Measurements from ENCODE around the gene RAB1B. TPM values are rescaled to one million over a fixed set of nuclear protein-coding genes. Genes with fewer than 3 reads are reported as not detected.

The RAB1B gene
- total RNA-seq: 28.9 TPM

DNA sequence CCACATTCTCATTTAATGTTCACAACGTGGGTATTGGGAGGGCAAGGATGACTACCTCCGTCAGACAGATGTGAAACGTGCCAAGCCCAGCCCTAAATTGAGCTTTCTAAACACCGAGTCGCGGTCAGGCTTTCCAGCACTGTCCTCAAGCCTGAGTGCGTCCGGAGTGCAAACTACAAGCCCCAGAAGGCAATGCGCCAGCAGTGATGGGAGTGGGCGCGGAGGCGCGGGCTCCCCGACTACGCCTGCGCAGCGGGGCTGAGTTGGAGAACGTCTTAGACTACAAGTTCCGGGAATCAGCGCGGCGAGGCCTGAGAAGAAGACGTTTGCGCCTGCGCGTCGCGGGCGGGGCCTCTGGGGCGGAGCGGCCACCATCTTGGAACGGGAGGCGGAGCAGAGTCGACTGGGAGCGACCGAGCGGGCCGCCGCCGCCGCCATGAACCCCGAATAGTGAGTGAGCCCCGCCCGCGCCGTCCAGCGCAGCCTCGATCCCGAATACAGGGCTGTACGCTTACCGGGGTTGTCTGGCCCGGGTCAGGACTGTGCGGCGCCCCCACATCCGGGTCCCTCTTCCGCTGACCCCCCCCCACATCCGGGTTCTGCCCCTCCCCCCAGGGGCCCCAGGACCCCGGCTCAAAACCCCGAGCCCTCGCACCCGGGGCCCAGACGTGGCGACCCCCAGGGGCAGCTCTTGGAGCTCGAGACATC is at the start of gene RAB1B:
RAB1B (plus strand) TSS at position 396 of the 708 bp plus-strand sequence; CDS start at position 437, 41 bp downstream.
- peak; percentile 98 for DNase-seq

DNA sequence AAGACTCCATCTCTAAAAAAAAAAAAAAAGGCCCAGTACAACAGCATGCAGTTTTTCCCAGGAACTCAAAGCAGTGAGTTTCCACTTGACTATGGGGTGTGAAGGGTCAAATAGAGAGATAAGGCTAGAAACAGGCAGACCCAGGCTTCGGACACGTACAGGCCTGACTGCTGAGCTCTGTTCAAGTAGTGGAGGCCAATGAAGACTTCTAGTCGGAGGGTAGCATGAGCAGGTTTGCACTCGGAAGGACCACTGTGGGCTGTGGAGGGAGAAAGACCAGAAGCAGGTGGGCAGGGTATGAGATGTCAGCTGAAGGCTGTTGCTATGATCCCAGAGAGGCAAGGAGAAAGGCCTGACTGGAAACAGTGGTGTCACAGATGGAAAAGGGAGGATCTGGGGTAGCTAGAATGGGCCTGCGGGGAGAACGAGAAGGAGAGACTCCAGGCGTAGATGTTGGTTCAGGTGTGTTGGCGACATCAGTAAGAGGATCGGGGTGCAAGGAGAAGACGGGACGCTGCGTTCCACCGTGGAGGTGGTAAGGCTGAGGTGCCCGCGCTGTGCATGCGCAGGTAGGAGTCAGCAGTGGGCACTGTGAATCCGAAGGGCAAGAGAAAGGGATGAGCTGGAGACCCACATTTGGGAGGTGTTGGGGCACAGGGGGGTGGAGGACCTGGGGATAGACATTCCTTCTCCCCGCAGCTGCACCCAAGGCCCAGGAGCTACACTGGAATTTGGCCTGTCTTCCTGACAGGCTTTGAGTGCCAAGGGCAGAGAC is 49.4 kb upstream of the RAB1B start:
- DNase-seq: no peak

DNA sequence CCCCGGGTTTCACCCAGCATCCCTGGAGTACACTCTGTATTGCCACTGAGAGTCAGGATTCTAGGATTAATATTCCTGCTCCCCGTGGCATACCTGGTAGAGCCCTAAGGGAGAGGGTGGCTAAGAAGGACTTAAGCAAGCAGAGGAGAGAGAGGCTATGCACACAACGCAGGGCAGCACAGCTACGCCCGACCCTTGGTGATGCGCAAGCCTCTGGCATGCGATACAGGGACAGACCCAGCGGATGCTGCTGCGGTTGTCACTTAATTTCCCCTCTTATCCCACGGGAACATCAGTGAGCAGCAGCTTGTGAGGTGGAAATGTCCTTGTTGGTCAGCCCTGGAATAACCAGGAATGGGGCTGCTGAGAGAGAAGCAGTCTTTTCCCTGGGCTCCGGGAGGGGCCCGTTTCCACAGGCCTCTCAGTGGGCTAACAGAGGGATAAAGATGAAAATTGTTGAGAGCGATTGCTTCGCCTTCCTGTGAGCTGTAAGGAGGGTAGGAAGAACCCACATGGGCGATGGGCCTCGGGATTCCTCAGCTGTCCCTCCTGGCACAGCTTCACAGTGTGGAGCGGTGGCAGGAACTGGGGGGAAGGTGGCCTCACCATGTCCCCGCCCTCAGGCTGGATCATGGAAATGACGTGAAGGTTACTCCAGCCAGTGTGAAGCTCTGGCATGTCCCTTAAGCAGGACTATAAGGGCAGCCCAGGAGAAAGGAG is 48.4 kb upstream of the RAB1B start:
- DNase-seq: no peak

DNA sequence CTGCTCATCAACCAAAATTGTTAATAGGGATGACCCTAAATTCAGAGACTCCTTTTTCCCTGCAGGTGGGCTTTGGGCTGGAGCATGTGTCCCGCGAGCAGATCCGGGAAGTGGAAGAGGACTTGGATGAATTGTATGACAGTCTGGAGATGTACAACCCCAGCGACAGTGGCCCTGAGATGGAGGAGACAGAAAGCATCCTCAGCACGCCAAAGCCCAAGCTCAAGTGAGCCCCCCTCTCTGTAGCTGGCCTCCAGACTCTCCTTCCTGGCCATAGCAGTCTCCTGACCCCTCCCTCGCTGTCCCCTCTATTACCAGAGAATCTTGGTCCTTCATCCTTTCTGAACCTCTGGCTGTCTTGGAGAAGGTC is 47.9 kb upstream of the RAB1B start:
- DNase-seq: no peak

DNA sequence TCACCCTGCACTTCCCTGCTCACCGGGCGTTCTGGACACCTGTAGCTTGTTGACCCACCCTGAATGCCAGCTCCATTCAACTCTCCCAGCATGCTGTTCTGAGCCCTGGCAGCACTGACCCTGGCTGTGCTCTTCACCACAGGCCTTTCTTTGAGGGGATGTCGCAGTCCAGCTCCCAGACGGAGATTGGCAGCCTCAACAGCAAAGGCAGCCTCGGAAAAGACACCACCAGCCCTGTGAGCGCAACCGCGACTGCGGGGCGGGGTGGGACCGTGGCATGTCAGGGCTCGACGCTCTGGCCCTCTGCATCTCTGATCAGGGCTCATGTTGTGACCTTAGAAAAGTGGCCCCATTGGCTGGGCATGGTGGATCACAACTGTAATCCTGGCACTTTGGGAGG is 47.4 kb upstream of the RAB1B start:
- no peak for DNase-seq

DNA sequence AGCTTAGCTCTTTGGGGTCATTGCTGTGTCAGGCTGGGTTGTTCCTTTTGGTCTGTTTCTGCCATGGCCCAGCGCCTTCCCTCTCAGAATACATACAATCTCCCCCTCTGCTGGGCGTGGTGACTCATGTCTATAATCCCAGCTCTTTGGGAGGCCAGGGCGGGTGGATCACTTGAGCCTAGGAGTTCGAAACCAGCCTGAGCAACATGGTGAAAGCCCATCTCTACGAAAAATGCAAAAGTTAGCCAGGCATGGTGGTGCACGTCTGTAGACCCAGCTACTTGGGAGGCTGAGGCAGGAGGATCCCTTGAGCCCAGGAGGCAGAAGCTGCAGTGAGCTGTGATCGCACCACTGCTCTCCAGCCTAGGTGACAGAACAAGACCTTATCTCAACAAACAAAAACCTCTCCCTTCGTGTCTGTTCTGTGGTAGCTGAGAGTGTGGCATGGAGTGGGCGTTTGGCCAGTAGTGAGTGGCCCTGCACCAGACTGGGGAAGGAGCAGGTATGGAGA is 46.7 kb upstream of the RAB1B start:
- no peak for DNase-seq

DNA sequence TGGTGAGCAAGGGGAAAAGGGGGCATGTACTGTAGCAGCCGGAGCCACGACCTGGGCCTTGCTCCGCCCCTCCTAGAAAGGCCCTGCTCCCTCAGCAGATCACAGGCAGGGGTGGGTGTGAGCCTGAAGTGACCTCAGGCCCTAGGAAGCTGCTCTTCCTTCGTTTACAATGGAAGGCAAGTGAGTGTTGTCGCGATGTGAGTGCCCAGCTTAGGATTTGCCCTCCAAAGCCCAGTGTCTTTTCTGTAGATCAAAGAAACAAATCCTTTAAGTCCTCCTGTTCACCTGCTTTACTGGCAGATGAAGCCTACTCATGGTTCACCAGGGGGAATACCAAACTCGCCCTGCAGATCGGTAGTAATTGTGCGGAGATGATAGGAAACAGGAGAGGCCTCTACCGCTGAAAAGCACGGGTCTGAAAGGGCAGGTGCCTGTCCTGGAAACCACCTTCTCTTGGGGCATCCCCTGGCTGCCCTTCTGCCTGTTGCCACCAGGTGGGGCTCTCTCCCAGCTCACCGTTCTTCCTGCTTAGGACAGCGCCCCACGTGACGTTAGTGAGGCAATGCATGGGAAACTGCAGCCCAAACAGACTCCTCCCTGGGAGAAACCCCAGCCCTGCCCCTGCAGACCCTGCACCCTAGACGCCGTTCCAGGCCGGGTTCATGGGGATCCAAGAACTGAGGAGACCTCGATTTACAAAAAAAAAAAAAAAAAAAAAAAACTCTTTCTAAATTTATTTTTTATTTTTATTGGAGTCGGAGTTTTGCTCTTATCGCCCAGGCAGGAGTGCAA is 45.9 kb upstream of the RAB1B start:
- peak; percentile 78 for DNase-seq

DNA sequence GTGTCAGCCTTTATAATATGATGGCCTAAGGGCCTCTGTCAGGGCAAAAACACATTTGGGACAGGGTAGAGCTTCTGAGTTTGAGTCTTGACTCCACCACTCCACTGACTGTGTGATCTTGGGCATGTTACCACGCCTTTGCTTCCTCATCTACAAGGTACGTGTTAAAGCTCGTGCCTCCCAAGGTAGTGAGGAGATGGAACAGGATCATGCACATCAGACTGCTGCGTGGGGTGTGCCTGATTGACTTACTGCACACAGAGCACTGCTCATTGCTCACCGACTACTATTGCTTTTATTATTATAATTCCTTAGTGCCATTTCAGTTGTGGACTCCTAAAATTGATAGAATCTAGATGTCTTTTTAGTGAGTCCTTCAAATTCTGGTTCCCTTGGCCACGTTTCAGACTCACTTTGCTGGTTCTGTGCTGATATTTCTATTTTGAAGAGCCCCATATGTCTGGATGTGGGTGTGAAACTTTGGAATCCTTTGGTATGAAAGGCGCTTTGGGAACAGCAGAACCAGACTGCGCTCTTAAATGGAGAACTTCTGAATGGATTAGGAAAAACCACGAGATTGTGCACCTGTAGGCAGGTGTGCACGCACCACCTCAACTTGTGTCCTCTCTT is 44.1 kb upstream of the RAB1B start:
- no peak for DNase-seq

DNA sequence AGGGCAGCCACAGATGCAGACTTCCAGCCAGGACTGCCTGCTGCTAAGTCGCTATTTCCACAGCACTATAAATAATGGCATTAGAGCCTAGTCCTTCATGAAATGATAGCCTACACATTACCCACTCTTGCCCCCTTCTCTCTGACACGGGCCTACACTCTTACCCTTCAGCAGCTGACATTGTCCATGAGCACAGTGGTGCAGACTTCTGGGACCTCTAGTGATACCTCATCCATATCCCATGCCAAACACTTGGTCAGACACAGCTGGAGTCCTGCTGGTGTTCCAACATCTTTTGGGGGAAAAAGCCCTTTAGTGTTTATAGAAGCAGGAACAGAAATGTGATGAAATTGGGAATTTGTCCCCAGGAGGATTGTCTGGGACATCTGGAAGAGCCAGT is 43.4 kb upstream of the RAB1B start:
- no peak for DNase-seq

DNA sequence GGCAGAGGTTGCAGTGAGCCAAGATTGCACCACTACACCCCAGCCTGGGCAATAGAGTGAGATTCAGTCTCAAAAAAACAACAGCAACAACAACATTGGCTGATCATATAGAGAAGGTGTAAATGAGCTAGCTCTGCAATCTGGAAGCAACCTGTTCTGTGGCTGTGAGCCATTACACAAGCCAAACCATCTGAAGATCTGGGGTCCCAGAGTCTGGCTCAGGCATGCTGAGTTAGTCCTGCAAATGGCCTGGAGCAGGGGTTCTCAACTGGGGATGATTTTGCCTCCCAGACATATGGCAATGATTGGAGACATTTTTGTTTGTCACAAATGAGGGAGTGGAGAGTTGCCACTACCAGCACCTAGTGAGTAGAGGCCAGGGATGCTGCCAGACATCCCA is 42.3 kb upstream of the RAB1B start:
- no peak for DNase-seq

DNA sequence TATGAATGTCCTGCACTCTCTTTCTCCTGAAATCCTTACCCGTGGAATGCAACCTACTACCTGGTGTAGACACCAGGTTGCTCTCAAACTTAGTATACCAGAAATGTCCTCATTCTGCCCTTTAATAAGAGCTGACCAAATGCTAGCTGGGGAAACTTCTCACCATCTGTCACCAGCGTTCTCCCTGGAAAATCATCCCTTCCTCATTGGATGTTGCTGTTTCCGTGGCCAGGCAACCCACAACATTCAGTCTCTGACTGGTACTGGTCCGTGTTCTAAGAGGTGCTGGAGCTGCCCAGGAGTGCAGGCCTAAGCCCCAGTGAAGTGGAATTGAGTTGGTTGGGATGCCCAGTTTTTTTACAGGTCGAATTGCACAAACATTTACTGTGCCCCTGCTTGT is 40.7 kb upstream of the RAB1B start:
- no peak for DNase-seq

DNA sequence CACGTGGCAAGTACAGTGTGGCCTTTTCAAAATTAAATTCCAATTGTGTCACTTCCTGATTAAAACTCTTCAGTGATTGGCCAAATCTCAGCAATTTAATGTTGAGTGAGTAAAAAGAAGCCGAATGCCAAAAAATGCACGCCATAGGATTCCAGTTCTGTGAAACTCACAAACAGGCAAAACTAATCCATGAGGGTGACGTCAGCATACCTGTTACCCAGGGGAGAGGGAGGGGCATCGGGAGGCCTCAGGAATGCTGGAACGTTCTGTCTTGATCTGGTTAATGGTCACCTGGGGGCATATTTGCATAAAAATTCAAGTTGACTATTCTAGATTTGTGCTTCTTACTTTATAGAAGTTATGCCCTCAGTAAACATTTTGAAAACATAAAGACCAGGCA is 39.9 kb upstream of the RAB1B start:
- DNase-seq: no peak

DNA sequence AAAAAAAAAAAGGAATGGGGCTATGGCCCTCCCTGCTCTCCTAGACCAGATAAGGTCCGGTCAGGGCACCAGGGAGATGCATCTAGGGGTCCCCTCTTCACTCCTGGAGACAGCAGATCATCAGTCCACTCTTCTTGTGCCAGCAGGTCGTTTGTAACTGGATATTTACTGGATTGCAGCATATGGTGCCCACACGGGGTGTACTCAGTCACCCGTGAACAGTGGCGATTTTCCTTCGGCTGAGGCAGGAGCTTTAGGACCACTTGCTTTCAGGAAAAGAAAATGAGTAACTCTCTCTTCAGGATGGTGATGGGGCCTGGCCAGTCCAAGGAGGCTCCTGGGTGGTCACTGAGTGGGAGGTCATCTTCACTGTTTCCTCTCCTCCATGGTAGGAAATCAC is 38.3 kb upstream of the RAB1B start:
- no peak for DNase-seq

DNA sequence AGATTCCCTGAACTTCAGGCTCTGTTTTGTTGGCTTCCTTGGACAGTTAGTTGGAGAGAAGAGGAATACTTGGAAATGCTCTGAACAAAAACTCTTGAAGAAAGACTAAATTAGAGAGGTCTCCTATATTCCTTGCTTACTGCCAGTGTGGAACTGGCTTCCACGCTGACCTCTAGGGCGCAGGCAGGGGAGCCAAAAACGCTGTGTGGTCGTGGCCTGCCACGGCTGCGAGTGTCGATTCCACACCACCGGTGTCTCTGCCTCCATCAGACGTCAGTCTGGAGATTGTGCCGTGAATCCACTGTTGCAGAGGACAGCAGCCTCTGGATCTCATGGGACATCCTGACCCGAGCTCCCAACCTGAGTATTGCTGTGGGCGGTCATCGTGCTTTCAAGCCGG is 37.5 kb upstream of the RAB1B start:
- DNase-seq: no peak

DNA sequence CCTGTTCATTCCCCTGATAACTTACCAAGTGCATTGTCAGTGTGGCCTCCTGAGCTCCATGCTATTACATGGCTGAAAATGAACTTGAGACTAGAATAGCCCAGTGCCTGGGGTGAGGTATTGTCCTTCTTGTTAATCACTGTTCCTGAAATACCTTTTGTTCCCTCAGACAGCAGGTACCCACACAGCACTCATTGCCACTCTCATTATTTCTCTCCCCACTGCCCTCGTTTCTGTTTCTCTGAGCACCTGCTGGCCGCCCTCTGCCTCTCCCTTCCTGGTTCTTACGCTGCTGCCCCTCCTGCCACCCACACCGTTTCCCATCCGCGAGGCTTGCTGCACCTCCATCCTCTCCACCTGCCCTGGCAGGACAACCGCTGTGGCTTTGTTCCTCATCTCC is 36.9 kb upstream of the RAB1B start:
- no peak for DNase-seq

DNA sequence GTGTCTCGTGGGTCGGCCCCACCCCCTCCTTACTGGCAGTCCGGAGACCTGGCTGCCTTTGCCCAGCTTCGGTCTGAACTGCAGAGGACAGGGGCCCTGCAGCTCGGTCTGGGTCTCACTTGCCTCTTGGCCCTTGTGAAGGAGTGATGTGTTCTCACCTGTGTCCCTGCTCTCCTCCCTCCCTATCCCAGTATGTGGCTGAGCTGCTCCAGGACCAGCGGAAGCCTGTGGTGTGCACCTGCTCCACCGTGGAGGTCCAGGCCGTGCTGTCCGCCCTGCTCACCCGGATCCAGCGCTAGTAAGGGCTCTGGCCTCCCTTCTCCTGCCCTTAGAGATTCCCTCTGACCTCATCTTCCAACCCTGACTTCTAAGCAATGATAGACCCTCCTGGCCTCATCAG is 35.7 kb upstream of the RAB1B start:
- no peak for DNase-seq

DNA sequence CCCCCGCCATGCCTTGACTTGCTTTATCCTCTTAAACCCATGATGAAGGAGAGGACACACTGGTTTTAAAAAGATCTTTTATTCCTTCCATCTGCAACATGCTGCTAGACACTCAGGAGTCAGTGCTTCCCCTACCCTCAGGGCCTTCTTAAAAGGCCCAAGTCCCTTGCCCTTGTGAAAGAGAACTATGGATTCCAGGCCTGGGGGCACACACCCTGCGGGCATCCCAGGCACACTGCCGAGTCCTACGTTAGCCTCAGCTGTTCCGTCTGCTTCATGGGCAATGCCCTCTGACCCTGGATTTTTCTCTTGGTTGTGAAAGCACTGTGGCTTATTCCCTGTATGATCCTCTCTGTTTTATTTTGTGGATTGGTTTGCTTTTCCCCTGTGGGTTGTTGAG is 35.1 kb upstream of the RAB1B start:
- DNase-seq: no peak

DNA sequence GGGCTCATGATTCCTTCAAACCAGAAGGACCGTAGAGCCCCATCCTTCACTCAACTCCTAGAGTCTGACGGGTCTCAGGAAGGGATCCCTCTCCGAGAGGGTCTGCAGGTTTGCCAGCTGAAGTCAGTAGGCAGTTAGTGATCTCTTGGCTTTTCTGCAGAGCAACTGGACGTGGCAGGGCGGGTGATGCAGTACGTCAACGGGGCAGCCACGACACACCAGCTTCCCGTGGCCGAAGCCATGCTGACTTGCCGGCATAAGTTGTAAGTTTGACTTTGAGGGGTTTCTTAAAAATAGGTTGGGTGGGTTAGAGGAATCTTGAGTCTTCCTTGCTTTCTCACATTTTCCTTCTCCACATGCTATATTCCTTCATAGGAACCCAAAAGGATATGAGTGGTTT is 33.3 kb upstream of the RAB1B start:
- no peak for DNase-seq

DNA sequence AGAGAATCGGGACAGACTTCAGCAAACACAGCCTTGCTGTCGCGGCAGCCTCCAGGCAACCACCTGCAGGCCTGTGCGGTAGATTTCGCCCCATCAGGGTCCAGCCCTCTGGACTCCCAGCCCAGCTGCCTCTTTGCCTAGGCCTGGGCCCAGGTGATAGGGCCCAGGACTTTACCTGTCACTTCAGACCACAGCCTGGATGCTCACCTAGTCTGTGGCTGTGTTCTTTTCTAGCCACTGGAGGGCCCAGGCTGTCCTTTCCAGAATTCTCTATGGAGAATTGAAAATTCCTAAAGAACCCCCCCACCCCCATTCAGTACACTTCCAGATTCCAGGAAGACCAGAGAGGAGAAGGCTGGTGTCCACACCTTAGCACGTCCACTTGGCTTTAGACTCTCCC is 30.6 kb upstream of the RAB1B start:
- no peak for DNase-seq

DNA sequence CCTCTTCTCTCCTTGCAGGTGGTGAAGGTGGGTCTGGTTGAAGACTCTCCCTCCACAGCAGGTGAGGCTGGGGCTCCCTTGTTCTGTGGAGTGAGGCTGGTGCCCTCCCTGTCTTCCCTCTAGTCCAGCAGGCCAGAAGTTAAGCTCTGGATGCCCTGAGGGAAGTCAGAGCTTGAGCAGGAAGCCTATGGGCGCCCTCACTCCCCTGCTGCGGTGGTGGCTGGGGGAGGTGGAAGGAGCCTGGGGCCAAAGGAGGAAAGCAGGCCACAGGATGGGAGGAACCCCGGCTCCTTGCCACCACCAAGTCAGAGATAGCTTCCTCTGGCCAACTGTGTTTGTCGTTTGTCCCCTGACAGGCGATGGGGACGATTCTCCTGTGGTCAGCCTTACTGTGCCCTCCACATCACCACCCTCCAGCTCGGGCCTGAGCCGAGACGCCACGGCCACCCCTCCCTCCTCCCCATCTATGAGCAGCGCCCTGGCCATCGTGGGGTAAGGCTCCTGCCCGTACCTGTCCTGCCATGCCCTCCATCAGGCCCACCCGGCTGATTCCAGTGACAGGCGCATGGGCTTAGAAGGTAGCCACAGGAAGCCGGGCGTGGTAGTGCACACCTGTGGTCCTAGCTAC is 29.5 kb upstream of the RAB1B start:
- no peak for DNase-seq

DNA sequence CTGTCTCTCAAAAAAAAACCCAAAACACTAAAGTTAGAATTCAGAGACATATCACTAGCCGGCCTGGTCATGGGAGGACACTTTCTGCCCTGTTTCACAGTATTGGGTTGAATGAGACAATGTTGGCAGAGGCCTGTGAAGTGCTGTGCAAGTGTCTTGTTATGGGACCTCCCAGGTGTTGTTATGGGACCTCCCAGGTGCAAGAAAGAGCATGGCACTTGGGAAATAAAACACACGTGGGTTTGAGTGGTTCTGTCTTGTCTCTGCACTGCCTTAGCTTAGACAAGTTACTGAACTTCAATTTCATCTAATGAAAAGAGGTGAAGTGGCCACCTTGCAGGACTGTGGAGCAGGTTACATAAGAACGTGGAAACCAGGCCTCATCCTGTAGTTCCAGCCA is 28.9 kb upstream of the RAB1B start:
- no peak for DNase-seq
